Measurements from ENCODE around the gene SRBD1. TPM values are rescaled to one million over a fixed set of nuclear protein-coding genes. Genes with fewer than 3 reads are reported as not detected.
A peak's percentile ranks its signal among the peaks of the same experiment; 100 is the strongest.

SRBD1 gene
- total and polyA plus RNA-seq, 4 donors: 11.2 to 43.9 (median 19.1) TPM

DNA sequence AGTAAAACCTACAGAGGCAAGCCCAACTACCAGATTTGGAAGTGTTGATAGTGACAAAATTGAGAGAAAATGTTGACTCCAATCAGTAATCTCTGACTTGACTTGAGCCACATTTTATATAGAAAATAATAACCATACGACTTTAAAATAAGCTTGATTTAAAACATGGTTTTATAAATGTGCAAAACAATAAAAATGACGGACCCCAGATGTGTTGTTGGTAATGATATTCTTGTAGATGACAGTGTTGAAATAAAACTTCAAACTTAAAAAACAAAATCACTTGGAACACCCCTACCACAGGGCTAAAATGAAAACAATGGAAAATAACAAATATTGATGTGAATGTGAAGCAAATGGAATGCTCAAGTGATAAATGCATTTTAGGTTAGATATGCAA is 188.1 kb downstream of the SRBD1 start:
- Histone ChIP-seq H3K9me3 (ENCODE audit: control insufficient read depth, insufficient read depth, low read length) (no peaks in the 10 kb centered on the region), H3K4me3 (ENCODE audit: low read depth, low read length) (no peak overlapping the region), H3K27me3 (ENCODE audit: control insufficient read depth, insufficient read depth, low read length) (no peaks in the 10 kb centered on the region), H3K27ac (ENCODE audit: low read depth, low read length) (no peak overlapping the region), H3K36me3 (ENCODE audit: control insufficient read depth, insufficient read depth, low read length) (no peaks in the 10 kb centered on the region), H3K4me1 (ENCODE audit: control insufficient read depth, insufficient read depth, low read length) (no peaks in the 10 kb centered on the region)
- DNase-seq (ENCODE audit: low read depth in 4 of 6, low spot score in 6 of 6): no peak
- no CpG with 5 or more reads among the region's 2 CpGs for WGBS (ENCODE audit: insufficient coverage)

DNA sequence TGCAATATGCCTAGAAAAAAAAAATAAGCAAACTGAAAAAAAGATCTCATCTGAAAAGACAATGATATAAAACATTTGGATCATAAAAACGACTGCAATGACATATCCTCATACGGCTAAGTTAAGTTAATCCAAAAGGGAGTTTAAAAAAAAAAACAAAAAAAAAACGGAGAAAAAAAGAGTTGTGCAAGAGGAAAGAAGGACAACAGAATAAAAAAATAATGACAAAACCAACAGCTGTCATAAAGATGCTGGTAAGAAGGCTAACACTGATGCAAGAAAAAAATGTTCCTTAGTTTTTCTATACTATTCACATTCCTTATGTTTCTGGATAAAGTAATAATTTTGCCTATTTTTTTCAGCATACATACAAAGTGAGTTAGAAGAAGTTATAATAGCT is 192.5 kb downstream of the SRBD1 start:
- no peaks in the 10 kb centered on the region for H3K9me3 ChIP-seq (ENCODE audit: control insufficient read depth, insufficient read depth, low read length)
- no peaks in the 10 kb centered on the region for H3K4me1 ChIP-seq (ENCODE audit: control insufficient read depth, insufficient read depth, low read length)
- WGBS (ENCODE audit: insufficient coverage): no CpG with 5 or more reads among the region's 3 CpGs
- DNase-seq (ENCODE audit: low read depth in 4 of 6, low spot score in 6 of 6): no peak
- no peak overlapping the region for H3K4me3 ChIP-seq (ENCODE audit: low read depth, low read length)
- H3K36me3 ChIP-seq (ENCODE audit: control insufficient read depth, insufficient read depth, low read length): no peaks in the 10 kb centered on the region
- H3K27me3 ChIP-seq (ENCODE audit: control insufficient read depth, insufficient read depth, low read length): no peaks in the 10 kb centered on the region
- H3K27ac ChIP-seq (ENCODE audit: low read depth, low read length): no peak overlapping the region

DNA sequence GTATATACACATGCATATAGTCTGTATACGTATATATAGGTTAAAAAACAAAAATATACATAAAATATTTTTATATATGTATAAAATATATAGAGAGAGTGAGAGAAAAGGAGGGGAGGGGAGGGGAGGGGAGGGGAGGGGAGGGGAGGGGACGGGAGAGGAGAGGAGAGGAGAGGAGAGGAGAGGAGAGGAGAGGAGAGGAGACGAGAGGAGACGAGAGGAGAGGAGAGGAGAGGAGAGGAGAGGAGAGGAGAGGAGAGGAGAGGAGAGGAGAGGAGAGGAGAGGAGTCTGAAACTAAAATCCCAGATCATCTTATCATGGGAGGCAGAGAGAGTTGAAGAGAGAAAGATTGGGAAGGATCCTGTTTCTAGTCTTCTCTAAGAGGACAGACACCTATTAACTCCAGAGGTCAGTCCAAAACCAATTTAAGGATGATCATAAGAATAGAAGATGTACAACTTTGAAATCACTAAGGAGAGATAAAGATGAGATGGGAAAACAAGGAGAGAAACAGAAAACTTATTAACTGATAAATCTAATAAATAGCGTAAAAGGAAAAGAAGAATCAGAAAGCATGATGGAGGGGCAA is 195.4 kb downstream of the SRBD1 start:
- Histone ChIP-seq H3K27ac (ENCODE audit: low read depth, low read length) (no peak overlapping the region), H3K9me3 (ENCODE audit: control insufficient read depth, insufficient read depth, low read length) (peaks cover 2% of the 10 kb centered on the region), H3K4me1 (ENCODE audit: control insufficient read depth, insufficient read depth, low read length) (no peaks in the 10 kb centered on the region), H3K27me3 (ENCODE audit: control insufficient read depth, insufficient read depth, low read length) (no peaks in the 10 kb centered on the region), H3K4me3 (ENCODE audit: low read depth, low read length) (no peak overlapping the region), H3K36me3 (ENCODE audit: control insufficient read depth, insufficient read depth, low read length) (no peaks in the 10 kb centered on the region)
- WGBS (ENCODE audit: insufficient coverage): no CpG with 5 or more reads among the region's 5 CpGs
- no peak for DNase-seq (ENCODE audit: low read depth in 4 of 6, low spot score in 6 of 6)

DNA sequence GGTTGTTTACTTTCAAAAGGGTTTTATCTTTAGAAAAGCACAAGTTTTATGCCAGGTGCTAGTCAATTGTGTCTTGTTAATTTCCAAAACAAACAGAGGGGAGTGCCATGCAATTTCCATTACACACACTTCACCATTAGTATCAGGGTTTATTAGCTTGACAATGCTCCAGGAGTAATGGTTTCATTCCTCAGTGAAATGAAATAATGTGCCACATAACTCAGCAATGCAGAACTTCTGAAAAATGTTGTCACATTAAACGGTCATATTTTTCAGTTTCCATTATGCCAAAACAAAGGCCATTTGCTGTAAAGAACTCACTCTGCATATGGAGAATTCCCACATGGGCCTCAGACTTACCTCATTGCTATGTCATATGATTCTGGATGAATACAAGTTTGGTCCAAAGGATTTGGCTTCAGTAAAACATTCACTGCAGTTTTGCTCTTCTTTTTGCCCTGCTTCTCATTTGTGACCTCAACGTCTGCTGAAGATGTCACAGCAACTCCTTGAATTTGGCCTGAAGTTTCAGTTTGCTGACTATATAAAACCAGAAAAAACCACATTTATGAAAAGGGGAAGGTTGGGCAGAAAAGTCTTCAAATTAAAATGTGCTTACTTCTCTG is 198.2 kb downstream of the SRBD1 start:
- Histone ChIP-seq H3K9me3 (ENCODE audit: control insufficient read depth, insufficient read depth, low read length) (peaks cover 2% of the 10 kb centered on the region), H3K27ac (ENCODE audit: low read depth, low read length) (no peak overlapping the region), H3K4me3 (ENCODE audit: low read depth, low read length) (no peak overlapping the region), H3K4me1 (ENCODE audit: control insufficient read depth, insufficient read depth, low read length) (no peaks in the 10 kb centered on the region), H3K27me3 (ENCODE audit: control insufficient read depth, insufficient read depth, low read length) (no peaks in the 10 kb centered on the region), H3K36me3 (ENCODE audit: control insufficient read depth, insufficient read depth, low read length) (no peaks in the 10 kb centered on the region)
- peak in 1 of 6 donors; percentile 14 for DNase-seq (ENCODE audit: low read depth in 4 of 6, low spot score in 6 of 6)
- no CpG with 5 or more reads among the region's 2 CpGs for WGBS (ENCODE audit: insufficient coverage)

DNA sequence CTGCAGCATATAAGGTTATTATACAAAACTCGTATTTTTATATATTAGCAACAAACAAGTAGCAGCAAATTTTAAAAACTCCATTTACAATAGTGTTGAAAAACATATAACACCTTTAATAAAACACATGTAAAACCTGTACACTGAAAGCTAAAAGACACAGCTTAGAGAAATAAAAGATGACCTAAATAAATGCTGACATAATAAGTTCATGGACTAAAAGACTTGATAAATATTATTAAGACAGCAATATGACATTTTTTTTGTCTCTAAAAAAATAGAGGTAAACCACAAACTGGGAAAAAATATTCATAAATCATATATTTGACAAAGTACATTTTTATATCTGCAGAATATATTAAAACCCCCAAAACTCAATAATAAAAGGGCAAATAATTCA is 201.4 kb downstream of the SRBD1 start:
- no peaks in the 10 kb centered on the region for H3K4me1 ChIP-seq (ENCODE audit: control insufficient read depth, insufficient read depth, low read length)
- H3K9me3 ChIP-seq (ENCODE audit: control insufficient read depth, insufficient read depth, low read length): peaks cover 2% of the 10 kb centered on the region
- no peak for DNase-seq (ENCODE audit: low read depth in 4 of 6, low spot score in 6 of 6)
- WGBS (ENCODE audit: insufficient coverage): no CpG with 5 or more reads among the region's 1 CpG
- H3K36me3 ChIP-seq (ENCODE audit: control insufficient read depth, insufficient read depth, low read length): no peaks in the 10 kb centered on the region
- no peak overlapping the region for H3K27ac ChIP-seq (ENCODE audit: low read depth, low read length)
- no peaks in the 10 kb centered on the region for H3K27me3 ChIP-seq (ENCODE audit: control insufficient read depth, insufficient read depth, low read length)
- H3K4me3 ChIP-seq (ENCODE audit: low read depth, low read length): no peak overlapping the region

DNA sequence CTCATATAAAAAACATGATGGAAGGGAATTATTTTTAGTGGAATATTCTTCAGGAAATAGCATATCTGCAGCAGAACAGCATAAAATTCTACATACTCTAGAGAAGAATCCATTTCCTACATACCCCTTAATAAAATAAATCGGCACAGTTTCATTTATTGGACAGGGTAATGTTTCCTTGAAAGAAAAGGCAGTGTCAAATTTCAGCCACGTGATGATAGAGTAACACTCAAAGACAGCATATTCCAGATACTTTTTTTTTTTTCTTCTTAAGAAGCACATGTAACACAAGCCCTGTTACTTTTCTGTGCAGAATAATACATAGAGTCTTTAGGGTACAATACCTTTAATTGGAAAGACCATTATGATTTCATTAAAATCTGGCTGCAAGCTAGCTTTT is 204.4 kb downstream of the SRBD1 start:
- DNase-seq (ENCODE audit: low read depth in 4 of 6, low spot score in 6 of 6): peak in 1 of 6 donors; percentile 79
- H3K4me3 ChIP-seq (ENCODE audit: low read depth, low read length): no peak overlapping the region
- WGBS (ENCODE audit: insufficient coverage): no CpG with 5 or more reads among the region's 2 CpGs
- H3K36me3 ChIP-seq (ENCODE audit: control insufficient read depth, insufficient read depth, low read length): no peaks in the 10 kb centered on the region
- H3K9me3 ChIP-seq (ENCODE audit: control insufficient read depth, insufficient read depth, low read length): peaks cover 2% of the 10 kb centered on the region
- H3K4me1 ChIP-seq (ENCODE audit: control insufficient read depth, insufficient read depth, low read length): no peaks in the 10 kb centered on the region
- H3K27ac ChIP-seq (ENCODE audit: low read depth, low read length): no peak overlapping the region
- no peaks in the 10 kb centered on the region for H3K27me3 ChIP-seq (ENCODE audit: control insufficient read depth, insufficient read depth, low read length)

DNA sequence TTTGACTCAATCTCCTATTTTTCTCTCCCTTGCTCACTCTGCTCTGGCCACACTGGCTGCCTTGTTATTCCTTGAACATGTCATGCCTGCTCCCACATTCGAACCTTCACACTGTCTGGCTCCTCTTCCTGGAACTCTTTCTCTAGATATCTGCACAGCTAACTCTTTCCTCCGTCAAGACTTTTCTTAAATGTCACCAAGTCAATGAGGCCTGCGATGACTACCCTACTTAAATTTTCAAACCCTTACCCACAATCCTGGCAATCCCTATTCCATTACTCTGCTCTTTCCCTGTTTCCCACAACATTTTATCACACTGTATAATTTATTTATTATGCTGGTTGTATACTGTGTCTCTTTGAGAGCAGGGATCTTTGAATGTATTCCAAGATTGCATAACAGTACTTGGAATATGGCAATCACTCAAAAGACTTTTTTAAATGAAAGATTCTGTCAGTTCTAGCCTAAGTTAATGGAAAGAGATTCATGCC is 206.2 kb downstream of the SRBD1 start:
- no peak for DNase-seq (ENCODE audit: low read depth in 4 of 6, low spot score in 6 of 6)
- WGBS (ENCODE audit: insufficient coverage): 76% methylated on average over 3 of the region's 3 CpGs
- no peaks in the 10 kb centered on the region for H3K27me3 ChIP-seq (ENCODE audit: control insufficient read depth, insufficient read depth, low read length)
- H3K27ac ChIP-seq (ENCODE audit: low read depth, low read length): no peak overlapping the region
- no peaks in the 10 kb centered on the region for H3K9me3 ChIP-seq (ENCODE audit: control insufficient read depth, insufficient read depth, low read length)
- no peaks in the 10 kb centered on the region for H3K36me3 ChIP-seq (ENCODE audit: control insufficient read depth, insufficient read depth, low read length)
- no peaks in the 10 kb centered on the region for H3K4me1 ChIP-seq (ENCODE audit: control insufficient read depth, insufficient read depth, low read length)
- H3K4me3 ChIP-seq (ENCODE audit: low read depth, low read length): no peak overlapping the region

DNA sequence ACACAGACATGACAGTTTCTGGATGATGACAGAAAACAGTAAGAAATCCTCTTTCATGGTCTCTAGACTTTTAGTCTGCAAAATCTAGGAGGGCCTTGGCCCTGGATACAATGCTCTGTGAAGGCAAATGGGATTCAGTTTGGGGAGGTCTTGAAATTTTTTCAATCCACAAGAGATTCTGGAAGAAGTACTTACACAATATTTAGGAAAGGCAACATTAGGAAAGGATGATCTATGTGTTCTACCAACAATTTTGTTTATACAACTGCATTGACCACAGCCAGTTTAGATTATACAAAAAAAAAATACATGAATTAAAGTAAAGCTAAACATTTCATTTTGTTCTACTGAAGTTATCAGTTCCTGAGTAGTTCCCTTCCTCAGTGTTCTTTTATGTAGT is 208.0 kb downstream of the SRBD1 start:
- no peaks in the 10 kb centered on the region for H3K36me3 ChIP-seq (ENCODE audit: control insufficient read depth, insufficient read depth, low read length)
- no peaks in the 10 kb centered on the region for H3K9me3 ChIP-seq (ENCODE audit: control insufficient read depth, insufficient read depth, low read length)
- H3K27me3 ChIP-seq (ENCODE audit: control insufficient read depth, insufficient read depth, low read length): no peaks in the 10 kb centered on the region
- H3K4me3 ChIP-seq (ENCODE audit: low read depth, low read length): no peak overlapping the region
- DNase-seq (ENCODE audit: low read depth in 4 of 6, low spot score in 6 of 6): no peak
- H3K4me1 ChIP-seq (ENCODE audit: control insufficient read depth, insufficient read depth, low read length): no peaks in the 10 kb centered on the region
- H3K27ac ChIP-seq (ENCODE audit: low read depth, low read length): no peak overlapping the region

DNA sequence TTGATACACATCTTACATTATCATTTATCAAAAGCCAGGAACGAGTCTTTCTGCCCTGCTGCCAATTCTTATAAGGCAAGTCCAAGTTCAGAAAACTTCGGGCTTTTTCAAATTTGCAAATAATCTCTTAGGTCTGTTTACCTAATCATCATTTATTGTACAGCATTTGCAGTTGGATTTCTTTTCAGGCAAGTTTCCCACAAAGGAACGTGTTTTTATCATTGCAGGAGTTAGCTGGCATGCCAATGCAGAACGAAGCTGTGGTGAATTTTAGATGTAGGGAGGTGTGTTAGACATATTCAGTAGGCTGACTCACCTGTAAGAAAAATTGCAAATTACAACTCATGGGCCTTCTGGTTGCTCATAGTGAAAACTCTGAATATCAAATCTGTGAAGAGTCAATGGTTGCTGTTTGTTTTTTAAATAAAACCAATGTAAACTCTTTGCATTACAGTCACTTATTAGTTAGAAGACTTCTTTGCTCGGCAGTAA is 209.6 kb downstream of the SRBD1 start:
- Histone ChIP-seq H3K27ac (ENCODE audit: low read depth, low read length) (no peak overlapping the region), H3K4me3 (ENCODE audit: low read depth, low read length) (no peak overlapping the region), H3K4me1 (ENCODE audit: control insufficient read depth, insufficient read depth, low read length) (no peaks in the 10 kb centered on the region), H3K27me3 (ENCODE audit: control insufficient read depth, insufficient read depth, low read length) (no peaks in the 10 kb centered on the region), H3K36me3 (ENCODE audit: control insufficient read depth, insufficient read depth, low read length) (no peaks in the 10 kb centered on the region), H3K9me3 (ENCODE audit: control insufficient read depth, insufficient read depth, low read length) (no peaks in the 10 kb centered on the region)
- DNase-seq (ENCODE audit: low read depth in 4 of 6, low spot score in 6 of 6): no peak
- 94% methylated on average over 2 of the region's 5 CpGs for WGBS (ENCODE audit: insufficient coverage)
